Measurements from ENCODE around the gene STMP1.
A peak's percentile ranks its signal among the peaks of the same experiment; 100 is the strongest.
"Not testable (repeated sequence)": the region's sequence is repeated elsewhere in the genome, so short reads cannot be mapped to it uniquely, and the experiment has no call there.

The STMP1 gene

GRCh38 chr7:135662373-135663114, at the start of gene STMP1:
Gene STMP1, plus strand, starts transcription at chr7:135662514.
- peak; percentile 86 for DNase-seq (ENCODE audit: low read depth)

- no peak for DNase-seq (ENCODE audit: low read depth)
Observed at GRCh38 chr7:135616136-135616535, 46.2 kb upstream of the STMP1 start.

GRCh38 chr7:135617781-135618180, 44.5 kb upstream of the STMP1 start:
- no peak for DNase-seq (ENCODE audit: low read depth)

- no peak for DNase-seq (ENCODE audit: low read depth)
Observed at GRCh38 chr7:135618510-135618909, 43.8 kb upstream of the STMP1 start.

- DNase-seq (ENCODE audit: low read depth), result no peak
Observed at GRCh38 chr7:135620447-135620846, 41.9 kb upstream of the STMP1 start.

GRCh38 chr7:135620980-135621850, 41.1 kb upstream of the STMP1 start:
- peak; percentile 67 for DNase-seq (ENCODE audit: low read depth)

- DNase-seq (ENCODE audit: low read depth), result no peak
Observed at GRCh38 chr7:135634191-135634878, 28.0 kb upstream of the STMP1 start.

- not testable (repeated sequence) for DNase-seq (ENCODE audit: low read depth)
Observed at GRCh38 chr7:135639690-135640089, 22.6 kb upstream of the STMP1 start.

GRCh38 chr7:135644154-135644553, 18.2 kb upstream of the STMP1 start:
- DNase-seq (ENCODE audit: low read depth), result no peak

- DNase-seq (ENCODE audit: low read depth), result no peak
Observed at GRCh38 chr7:135644729-135645128, 17.6 kb upstream of the STMP1 start.

- no peak for DNase-seq (ENCODE audit: low read depth)
Observed at GRCh38 chr7:135645296-135645904, 16.9 kb upstream of the STMP1 start.

GRCh38 chr7:135647755-135648154, 14.6 kb upstream of the STMP1 start:
- DNase-seq (ENCODE audit: low read depth), result no peak

- DNase-seq (ENCODE audit: low read depth), result no peak
Observed at GRCh38 chr7:135648235-135648634, 14.1 kb upstream of the STMP1 start.

- DNase-seq (ENCODE audit: low read depth), result peak; percentile 77
Observed at GRCh38 chr7:135650831-135651573, 11.3 kb upstream of the STMP1 start.

GRCh38 chr7:135653340-135654080, 8.8 kb upstream of the STMP1 start:
- no peak for DNase-seq (ENCODE audit: low read depth)

- no peak for DNase-seq (ENCODE audit: low read depth)
Observed at GRCh38 chr7:135658564-135658963, 3.8 kb upstream of the STMP1 start.

- no peak for DNase-seq (ENCODE audit: low read depth)
Observed at GRCh38 chr7:135659159-135659846, 3.0 kb upstream of the STMP1 start.

GRCh38 chr7:135661311-135662122, 797 bp upstream of the STMP1 start:
- no peak for DNase-seq (ENCODE audit: low read depth)

- no peak for DNase-seq (ENCODE audit: low read depth)
Observed at GRCh38 chr7:135662123-135662372, 266 bp upstream of the STMP1 start.

All from GM04504 (cell line).